Left lobe of liver (tissue), 2 donors: ENCODE results near the gene NOD1. TPM values are rescaled to one million over a fixed set of nuclear protein-coding genes. Genes with fewer than 3 reads are reported as not detected.

Experiments used
- ATAC-seq: fragments of 200-7000 bp; cut with Tn5 transposase; one replicate; pipeline ENCODE4 v1.9.1; 2020; ENCODE audit warnings: mild to moderate bottlenecking, moderate library complexity
- DNase-seq: peaks from one replicate; pipeline ENCODE4 v3.0.0-alpha.2; 2020; ENCODE audit warnings: low spot score
- total RNA-seq: library from RNA; stranded (reverse); gene quantifications from one replicate; pipeline ENCODE4 v1.2.1, GENCODE V29; 2021
- donor health status: DM: no; HTN: no; CAD: no; lungs with moderate emphysema.
- donor health status: DM: no; HTN: yes; CAD: no.

Gene NOD1
- total RNA-seq, 1 donor from 2014 or later, result 1.8 TPM

- peak; percentile 55 for ATAC-seq
These were observed 99.5 kb downstream of the NOD1 start for GRCh38 chr7:30379131-30379530.

GRCh38 chr7:30378275-30378674 is 100.3 kb downstream of the NOD1 start:
- ATAC-seq (peak; percentile 89), DNase-seq (no peak)

More at GRCh38 chr7:30379131-30379530, 99.5 kb downstream of the NOD1 start:
- DNase-seq, result no peak

Other genes starting within 250 kb of the NOD1 start
- gene ZNRF2, start 194.2 kb downstream of the NOD1 start, total RNA-seq, result 18.6 TPM
- 15.5 TPM for gene GGCT, start 26.0 kb upstream of the NOD1 start, total RNA-seq
- 37.0 TPM for gene GARS1, start 116.1 kb upstream of the NOD1 start, total RNA-seq
- not detected for gene CRHR2, start 203.7 kb upstream of the NOD1 start, total RNA-seq